Hematopoietic multipotent progenitor cell treated with erythropoietin and hydrocortisone succinate and interleukin-3 and kit ligand, for 17 days (in vitro differentiated cells): ENCODE data around the gene MYO5B.

Source experiments
- DNase-seq: peaks from one replicate; pipeline ENCODE4 v3.0.0-alpha.2; 2015; ENCODE audit warnings: low spot score

Gene MYO5B

DNA sequence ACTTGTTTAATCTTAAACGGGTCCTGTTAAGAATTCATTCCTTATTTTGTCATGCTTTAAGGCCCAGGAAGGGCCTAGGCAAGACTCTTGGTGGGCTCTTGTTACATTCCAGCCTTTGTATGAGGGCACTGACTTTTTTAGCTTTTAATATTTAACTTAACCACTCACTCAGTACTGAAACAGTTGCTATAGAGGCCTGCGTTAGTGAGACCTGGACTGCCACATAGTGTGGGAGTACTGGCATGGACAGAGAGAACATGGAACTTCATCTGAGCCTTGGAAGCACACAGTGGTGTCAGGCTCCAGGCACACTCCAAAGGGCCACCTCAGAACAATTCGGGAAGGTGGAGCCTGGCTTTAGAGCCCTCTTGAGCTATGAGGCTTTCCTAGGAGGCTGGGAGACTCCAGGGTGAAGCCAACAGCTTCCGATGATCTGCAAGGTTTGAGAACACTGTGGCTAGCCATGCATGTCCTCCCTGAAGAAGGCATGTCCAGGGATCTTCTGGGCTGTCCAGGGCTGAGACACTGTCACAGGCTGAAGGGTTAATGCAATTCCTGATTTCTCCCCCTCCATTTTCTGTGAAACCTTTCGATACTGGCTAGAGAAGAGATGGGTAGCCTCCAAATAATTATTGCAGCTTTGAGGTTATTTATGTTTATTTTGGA, 226.2 kb downstream of the MYO5B start:
- DNase-seq: no peak

DNA sequence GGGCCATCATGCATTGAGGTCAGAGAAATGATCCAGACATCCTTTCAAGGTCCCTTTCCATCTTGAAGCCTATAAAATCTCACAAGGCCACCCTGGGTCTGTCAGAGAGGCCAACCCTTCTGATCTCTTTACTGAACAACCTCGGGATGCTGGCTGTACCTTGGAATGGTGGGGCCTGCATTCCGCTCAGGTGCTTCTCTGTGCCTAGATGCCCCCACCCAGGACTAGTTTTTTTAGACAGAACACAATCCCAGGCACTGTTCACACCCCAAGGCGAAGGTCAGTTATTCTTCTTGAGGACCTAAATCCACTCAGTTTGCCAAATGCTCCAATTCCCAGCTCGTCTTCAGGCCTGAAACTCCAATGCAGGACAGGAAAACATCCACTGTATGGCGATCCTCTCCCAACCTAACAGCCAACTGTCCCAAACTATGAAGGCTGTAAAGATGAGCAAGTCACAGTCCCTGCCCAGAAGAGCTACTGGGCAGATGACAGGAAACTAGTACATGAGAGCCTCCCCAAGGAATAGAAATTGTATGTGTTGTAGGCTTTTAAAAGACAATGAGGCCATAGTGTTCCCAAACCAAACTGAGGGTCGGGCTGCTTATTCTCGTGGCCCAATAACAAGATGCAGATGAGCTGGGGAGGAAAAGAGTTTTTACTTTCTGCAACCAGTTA, 227.2 kb downstream of the MYO5B start:
- DNase-seq: no peak

DNA sequence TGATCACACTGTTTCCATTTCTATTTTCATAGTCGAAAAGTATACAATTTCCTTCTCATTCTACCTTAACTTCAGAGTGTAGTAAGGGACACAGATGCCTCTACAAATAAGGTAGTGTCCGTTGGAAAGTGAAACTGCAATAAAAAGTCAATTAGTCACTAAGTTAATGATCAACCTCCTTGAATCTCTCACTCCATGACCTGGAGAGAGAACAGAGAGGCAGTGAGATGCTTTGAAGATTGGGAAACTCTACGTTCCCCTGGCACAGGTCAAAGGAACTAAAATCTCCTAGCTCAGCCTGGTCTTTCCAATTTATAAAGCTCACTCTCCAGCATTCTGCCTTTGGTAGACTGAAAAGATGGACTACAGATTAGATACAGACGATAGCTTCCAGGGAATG, 227.8 kb downstream of the MYO5B start:
- DNase-seq: no peak

DNA sequence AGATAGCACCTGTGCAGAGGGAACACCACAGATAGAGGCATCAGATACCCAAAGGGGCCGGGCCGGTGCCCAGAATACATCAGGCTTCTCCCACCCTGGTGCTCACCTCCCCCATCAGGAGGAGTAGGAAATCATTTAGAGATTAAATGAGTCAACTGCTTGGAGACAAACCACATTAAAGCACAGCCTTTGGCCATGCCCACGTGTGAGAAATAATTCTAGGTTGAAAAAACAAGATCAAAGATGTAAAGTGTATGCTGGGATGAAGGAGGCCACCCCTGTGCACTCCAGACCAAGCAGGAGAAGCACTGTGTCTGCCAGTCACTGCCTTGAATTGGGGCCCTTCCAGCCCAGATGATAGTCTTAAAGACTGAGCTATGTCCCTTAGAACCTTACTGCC, 228.9 kb downstream of the MYO5B start:
- DNase-seq: no peak

DNA sequence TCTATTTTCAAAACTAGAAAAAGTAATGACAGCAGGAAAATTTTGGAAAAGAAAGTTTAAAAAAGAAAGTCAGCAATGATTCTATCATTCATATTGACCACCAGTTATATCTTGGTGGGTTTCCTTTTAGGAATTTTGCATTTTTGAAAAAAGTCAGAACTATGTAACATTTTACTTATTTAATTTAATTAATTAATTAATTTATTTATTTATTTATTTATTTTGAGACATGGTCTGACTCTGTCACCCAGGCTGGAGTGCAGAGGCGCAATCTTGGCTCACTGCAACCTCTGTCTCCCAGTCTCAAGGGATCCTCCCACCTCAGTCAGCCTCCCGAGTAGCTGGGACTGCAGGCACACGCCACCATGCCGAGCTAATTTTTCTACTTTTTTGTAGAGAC, 231.7 kb downstream of the MYO5B start:
- no peak for DNase-seq

DNA sequence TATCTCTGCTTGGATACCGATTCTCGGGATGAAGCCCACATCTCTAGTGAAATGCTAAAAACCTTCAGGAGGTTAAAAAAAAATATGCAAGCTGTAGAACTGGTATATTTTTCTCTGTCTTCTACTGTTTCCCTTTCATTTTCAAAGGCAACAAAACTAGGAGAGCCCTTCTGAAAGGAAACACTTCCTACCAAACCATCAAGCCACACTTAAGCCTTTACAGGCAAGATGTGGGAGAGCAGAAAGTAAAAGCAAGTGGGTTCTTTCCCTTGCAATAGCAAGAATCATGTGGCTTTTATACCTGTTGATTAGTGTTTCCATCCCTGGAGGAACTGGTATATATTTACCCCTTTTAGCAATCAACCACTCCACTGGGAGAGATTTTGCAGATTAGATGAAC, 233.7 kb downstream of the MYO5B start:
- DNase-seq: no peak

DNA sequence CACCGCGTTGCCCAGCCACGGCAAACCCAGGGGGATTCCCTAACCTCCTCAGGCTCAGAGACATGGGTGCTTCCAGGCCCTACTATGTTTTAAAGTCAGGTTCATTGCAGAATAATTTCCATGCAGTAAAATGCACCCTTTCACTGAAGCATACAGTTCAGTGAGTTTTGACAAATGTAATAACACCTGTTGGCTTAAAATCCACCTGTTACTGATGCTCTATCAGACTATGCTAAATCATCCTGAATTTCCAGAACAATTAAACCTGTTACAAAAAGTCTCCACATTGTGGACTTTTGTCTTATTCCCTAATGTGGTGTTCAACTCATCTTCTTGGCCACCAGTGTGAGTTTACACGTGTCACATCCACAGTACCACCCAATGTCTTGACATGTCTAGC, 234.6 kb downstream of the MYO5B start:
- DNase-seq: no peak

DNA sequence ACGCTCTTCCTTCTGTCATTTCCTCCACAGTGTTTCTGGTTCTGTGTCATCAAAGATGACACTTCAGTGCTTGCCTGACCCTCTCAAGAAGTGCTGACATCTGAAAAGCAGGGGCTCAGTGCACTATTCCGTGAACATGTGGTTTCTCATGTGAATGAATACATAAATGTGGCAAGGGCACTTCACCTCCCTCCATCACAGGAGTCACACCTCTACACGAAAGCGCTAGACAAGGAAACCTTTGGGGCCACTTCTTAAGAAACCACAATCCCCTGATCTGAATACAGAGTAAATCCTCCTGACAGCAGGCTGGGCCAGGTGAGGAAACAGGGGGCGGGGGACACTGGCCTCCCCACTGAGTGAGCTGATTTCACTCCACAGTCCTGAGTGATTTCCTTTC, 235.8 kb downstream of the MYO5B start:
- no peak for DNase-seq

DNA sequence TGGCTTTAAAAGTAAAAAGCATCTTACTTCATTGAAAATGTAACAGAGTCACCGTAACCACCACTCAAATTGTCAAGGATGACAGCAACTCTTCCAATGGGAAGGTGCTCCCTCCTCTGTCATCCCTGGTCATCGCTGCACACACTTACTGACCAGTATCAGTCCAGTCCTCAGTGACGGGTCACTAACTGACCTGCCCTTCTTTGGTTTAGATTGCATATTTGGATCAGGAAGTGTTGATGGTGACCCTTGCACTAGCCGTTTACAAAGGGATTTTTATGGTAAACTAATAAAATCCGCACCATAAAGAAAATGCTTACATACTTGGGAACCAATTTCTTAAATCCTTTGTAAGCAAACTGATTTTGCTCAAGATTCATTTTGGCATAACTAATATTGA, 239.7 kb downstream of the MYO5B start:
- no peak for DNase-seq

DNA sequence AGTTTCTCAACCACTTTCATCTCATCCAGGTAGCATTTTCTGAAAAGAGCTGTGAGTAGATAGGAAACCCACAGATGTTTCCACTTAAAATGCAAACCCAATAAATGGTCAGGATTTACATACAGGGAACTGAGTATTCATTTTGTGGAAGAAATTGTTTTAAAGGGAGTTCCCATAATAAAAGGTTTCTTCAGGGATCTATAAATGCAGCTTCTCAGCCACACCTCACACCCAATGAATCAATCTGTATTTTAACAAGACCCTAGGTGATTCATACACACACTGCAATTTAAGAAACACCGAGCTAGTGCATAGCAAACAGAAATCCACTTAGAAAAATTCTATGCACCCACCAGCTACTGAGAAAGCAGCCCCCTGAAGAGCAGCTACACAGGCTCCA, 241.6 kb downstream of the MYO5B start:
- no peak for DNase-seq

DNA sequence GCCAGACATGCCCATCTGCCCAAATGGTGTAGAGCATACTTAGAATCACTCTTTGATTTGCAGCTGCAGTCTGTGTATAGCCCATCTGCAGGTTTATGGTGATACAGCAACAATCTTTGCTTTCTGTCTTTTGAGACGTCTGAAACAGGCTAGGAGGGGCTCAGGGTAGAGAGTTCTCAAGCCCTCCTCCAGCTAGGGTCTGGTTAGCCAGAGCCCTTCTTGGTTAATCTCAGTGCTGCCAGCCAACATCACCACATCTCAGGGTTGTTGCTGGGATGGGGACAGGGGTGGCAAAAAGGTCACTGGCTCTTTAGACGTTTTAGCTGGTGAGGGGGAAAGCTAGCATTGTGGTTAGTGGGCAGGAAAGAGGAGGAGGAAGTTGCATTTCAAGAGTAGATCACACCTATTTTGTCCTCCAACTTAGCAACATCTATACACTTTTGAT, 245.0 kb downstream of the MYO5B start:
- no peak for DNase-seq

DNA sequence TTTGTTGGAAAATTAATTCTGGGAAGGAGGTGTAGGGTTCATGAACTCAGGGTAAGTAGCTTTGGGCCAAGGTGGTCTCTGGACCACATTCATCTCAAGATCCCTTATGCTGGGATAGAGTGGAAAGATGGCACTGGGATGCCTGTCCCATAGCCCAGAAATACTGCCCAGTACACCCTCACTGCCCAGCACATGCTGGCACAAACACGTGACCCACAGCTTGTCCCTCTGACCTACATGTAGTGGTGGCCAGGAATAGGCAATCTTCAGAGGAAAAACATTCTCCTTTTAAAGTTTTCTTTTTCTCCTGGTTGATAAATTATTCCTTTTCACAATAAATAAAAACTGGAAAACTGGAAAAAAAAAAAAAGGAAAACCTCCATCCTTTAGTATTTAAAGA, 246.0 kb downstream of the MYO5B start:
- no peak for DNase-seq

DNA sequence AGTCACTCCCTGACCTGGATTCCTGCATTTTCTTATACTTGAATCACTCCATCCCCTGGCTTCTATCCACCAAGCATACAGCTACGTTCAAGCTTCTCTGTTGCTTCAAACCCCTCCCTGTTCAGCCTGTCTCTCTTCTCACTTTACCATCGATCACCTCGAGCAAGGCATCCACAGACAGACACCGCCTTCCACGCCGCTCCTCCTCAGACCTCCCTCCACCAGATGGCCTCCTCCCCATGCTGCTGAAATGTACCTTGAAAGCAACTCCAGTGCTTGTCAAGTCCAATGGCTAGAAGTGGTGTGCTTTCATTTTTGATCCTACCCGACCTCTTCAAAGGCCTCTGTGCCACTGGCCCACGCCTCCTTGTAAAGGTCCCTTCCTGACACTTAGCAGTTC, 250.3 kb downstream of the MYO5B start:
- DNase-seq: no peak

DNA sequence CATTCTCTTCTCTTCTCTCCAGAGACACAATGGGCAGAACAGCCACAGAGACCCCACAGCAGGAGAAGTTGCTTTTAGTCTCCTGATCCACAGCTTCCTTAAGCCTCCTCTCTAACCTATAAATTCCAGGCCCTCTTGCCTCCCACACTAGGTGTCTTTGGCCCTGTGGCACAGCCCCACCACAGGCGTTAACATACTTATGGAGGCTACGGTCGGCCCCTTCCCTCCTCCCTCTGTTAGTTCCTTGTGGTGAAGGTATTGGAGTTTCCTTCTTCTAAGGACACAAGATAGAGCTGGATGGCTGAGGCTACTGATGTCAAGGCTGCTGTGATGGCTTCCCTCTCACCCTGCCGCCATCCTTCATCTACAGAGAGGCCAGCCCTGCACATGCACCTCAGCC, 258.1 kb downstream of the MYO5B start:
- no peak for DNase-seq

DNA sequence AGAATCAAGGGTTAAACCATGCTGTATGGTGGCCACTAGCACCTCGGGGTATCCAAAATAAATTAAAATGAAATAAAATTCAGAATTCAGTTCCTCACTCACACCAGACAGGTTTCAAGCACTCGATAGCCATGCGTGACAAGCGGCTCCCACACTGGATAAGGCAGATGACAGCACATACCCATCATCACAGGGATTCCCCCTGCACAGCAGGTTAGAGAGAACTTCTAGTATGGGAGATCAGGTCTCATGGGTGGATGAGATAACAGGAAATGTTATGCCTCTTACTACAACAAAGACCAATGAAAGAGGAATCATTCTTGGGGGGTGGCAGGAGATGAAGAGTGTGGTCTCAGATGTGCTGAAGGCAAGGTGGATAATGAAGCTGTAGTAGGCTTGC, 259.7 kb downstream of the MYO5B start:
- DNase-seq: no peak

DNA sequence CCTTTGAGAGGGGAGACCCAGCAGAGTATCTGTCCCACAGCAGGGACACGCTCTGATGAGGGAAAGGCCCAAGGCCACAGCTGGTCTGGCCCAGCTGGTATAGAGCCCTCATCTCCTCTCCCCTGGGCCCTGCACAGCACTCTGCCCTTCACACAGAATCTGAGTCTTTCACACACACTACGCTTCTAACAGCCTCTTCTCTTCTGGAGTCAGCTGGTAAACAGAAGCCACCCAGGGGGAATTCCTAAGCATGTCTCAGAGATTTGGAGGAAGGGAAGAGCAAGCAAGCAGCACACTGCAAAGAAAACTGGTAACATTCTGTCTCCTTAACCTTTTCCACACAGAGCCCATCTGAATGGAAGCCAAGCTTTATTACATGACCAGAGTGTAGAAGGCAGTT, 260.5 kb downstream of the MYO5B start:
- DNase-seq: no peak

DNA sequence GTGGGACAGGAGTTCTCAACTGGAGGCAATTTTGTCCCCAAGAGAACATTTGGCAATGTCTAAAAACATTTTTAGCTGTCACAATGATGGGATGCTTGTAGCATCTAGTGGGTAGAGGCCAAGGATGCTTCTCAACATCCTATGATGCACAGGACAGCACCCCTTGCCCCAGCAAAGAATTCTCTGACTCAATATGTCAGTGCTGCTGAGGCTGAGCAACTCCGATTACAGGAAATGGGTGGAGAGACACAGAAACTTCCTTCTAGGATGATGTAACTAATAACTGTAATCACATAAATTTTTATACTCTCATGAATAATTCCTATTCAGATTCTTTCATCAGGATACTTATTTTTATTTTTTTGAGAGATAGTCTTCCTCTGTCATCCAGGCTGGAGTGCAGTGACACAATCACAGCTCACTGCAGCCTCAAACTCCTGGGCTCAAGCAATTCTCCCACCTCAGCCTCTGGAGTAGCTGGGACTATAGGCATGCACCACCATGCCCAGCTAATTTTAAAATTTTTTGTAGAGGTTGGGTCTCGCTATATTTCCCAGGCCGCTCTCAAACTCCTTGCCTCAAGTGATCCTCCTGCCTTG, 261.3 kb downstream of the MYO5B start:
- no peak for DNase-seq

DNA sequence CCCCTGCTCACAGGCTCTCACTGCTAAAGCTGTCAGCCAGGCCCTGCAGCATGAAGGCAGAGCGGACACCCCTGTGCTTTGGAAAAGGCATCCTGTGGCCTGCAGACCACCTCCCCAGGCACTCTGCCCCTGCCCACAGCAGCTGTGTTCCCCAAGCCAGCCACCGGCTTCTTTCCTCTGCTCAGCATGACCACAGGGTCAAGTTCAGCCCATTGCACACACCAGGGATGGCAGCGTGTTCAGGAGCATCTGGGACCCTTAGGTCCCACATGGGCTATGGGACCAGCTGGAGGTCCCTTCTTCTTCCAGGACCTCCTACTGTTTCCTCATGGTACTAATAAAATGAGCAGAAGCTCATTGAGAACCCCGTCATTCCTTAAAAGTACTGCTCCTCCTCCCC, 263.2 kb downstream of the MYO5B start:
- no peak for DNase-seq

DNA sequence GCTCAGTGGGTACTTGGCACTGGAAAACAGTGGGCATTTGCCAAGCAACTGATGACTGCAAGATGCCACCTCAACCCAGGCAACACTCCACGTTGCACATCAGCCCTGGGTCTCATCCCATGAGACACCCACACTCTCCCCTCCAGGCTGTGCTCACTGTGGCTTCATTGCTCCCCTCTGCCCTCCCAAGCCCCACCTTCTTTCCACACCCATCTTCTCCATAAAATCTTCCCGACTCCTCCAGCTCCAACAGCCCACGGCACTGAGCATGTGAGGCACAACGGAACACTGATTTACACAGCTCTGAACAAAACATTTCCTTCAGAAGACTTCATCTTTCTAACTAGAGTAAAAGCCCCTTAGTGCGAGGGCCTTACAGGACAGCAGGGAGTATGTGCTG, 263.8 kb downstream of the MYO5B start:
- DNase-seq: no peak

DNA sequence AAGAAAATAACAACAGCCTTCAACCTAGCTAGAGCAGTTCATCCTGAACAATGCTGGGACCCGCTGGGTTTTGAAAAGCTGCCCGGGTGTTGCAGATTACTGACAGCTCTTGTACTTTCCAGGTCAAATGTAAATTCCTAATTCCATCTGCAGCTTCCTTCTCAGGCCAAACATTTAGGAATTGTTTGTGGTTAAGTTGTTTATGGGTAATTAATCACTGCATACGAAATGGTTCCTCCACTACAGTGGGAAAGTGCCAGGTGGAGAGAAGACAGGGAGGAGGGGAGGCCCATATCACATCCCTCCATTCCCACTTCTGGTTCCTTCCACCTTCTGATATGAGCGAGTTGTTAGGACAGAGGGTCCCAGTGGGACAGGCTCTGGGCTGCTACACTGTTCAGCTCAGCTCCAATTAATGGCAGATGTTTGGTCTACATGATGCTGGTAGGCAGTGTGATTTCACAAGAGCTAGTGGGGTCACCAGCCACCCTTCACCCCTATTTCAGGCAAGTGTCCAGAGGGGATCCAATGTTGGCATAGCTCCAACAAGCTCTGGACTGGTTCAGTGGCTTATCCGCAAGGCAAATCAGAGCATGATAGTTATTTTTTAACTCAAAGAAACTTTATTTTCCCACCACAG, 268.7 kb downstream of the MYO5B start:
- DNase-seq: no peak

DNA sequence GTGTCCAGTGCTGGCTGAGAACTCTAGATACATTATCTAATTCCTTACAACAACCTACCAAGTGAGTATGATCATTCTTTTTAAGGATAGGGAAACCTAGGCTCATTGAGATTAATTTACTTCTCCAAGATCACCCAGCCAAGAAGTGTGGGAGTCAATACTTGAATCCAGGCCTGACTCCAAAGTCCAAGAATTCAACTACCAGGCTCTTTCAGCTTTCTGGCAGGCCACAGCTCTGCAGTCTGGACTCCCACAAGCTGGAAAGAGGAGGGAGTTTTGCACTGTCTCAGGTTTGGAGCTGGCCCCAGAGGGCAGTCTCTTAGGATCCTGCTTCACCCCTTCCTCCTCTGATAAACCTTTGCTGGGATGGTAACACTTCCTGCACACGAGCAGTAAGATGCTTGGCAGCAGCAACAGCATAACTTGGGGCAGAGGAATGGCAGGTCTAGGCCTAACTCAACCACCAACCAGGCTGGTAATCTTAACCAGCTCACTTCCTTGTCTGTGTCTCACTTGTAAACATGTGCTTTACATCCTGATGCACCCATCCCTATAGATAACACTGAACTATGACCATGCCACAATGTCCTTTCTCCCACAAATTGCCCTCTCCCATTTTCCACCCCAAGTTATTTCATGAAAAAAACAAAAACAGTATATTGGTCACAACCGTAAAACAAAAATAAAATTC, 270.5 kb downstream of the MYO5B start:
- no peak for DNase-seq

DNA sequence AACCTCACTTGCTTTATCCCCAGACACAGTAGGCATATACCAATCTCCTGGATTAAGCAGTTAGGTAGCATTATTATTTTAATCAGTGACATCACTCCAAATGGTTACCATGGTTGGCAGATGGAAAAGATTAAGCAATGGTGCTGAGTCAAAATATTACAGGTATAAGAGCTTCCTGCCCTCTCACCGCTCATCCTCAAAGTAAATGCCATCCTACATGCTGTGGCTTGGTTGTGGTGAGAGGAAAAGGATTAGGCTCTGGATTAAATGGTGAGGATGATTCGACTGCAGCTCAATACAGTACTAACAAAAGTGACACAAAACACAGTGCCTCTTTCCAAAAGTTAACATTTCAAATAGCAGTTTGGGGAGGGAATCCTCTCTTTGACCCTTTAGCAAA, 272.7 kb downstream of the MYO5B start:
- DNase-seq: no peak
